HCT116 (cell line): ENCODE results near the gene CARMIL1.

Experiments
- ATF3 ChIP-seq: IDR thresholded peaks from 2 replicates; pipeline ENCODE4 v1.6.1; 2012
- CBX3 ChIP-seq: IDR thresholded peaks from 2 replicates; pipeline ENCODE4 v1.6.1; 2012; ENCODE audit warnings: low read depth
- CTCF ChIP-seq, 3 experiments: fragments of 200-600 bp in 1 of 3; sonication (generic) in 1 of 3; IDR thresholded peaks in 2 of 3; conservative IDR thresholded peaks in 1 of 3; 2 replicates each; pipeline ENCODE4 v1.5.1; 2012 to 2017; ENCODE audit warnings: low read depth in 2 of 3, low read length in 2 of 3, antibody characterized with exemption in 1 of 3, borderline replicate concordance in 1 of 3, control low read depth in 1 of 3, mild to moderate bottlenecking in 1 of 3, mixed read lengths in 1 of 3, mixed run types in 1 of 3, moderate library complexity in 1 of 3; ENCODE audit not compliant: insufficient read depth in 1 of 3
- EGR1 ChIP-seq: IDR thresholded peaks from 2 replicates; pipeline ENCODE4 v1.6.1; 2012; ENCODE audit warnings: low read depth
- EZH2 ChIP-seq: fragments of 200-600 bp; sonication (generic); IDR thresholded peaks from 2 replicates; pipeline ENCODE4 v1.6.1; 2017; ENCODE audit warnings: antibody characterized with exemption, mixed run types
- EZH2phosphoT487 ChIP-seq: fragments of 200-600 bp; IDR thresholded peaks from 2 replicates; pipeline ENCODE4 v1.6.1; 2018; ENCODE audit warnings: antibody characterized with exemption, borderline replicate concordance
- JUND ChIP-seq: IDR thresholded peaks from 2 replicates; pipeline ENCODE4 v1.6.1; 2012
- MAX ChIP-seq: IDR thresholded peaks from 2 replicates; pipeline ENCODE4 v1.6.1; 2012
- POLR2A ChIP-seq: IDR thresholded peaks from 2 replicates; pipeline ENCODE4 v1.7.0; 2011; ENCODE audit warnings: borderline replicate concordance; ENCODE audit not compliant: insufficient read depth, insufficient read length; ENCODE audit errors: extremely low read depth
- RAD21 ChIP-seq: IDR thresholded peaks from 2 replicates; pipeline ENCODE4 v1.6.1; 2012; ENCODE audit warnings: low read depth, mild to moderate bottlenecking
- REST ChIP-seq: IDR thresholded peaks from 2 replicates; pipeline ENCODE4 v1.6.1; 2012; ENCODE audit warnings: low read depth
- ZNF274 ChIP-seq: fragments of 200-500 bp; sonication (Bioruptor generic); IDR thresholded peaks from 2 replicates; pipeline ENCODE4 v1.6.1; 2014; ENCODE audit warnings: mild to moderate bottlenecking, low read depth, low read length, inconsistent platforms

GRCh38 chr6:25476126-25476525 lies 197.0 kb downstream of the CARMIL1 start:
- TF ChIP-seq EZH2phosphoT487 (no peak), POLR2A (no peak), CTCF (IDR thresholded peaks at IDR 0.05 in 2 of 3, conservative IDR thresholded peaks at IDR 0.05 in 1 of 3; ENCODE audit: borderline replicate concordance in 1 of 3, insufficient read depth in 1 of 3, low read depth in 2 of 3, low read length in 2 of 3) (no peak), EZH2 (no peak), RAD21 (no peak), CBX3 (no peak), JUND (no peak), ATF3 (no peak), MAX (no peak), REST (no peak), ZNF274 (no peak), EGR1 (no peak)
